Measurements from ENCODE around the gene PRXL2B.

The PRXL2B gene

GRCh38 chr1:2556678-2557481, 29.7 kb upstream of the PRXL2B start:
- peak overlapping the region; percentile 35 for H3K4me3 ChIP-seq (ENCODE audit: low read depth, low read length)
- in situ Hi-C loops (cut with HindIII; ENCODE audit: low sequenced_read_pairs) = no loop called here
- TF ChIP-seq CTCF (IDR thresholded peaks at IDR 0.05; ENCODE audit: low read depth, low read length, missing control alignments) = no peak
- DNase-seq (ENCODE audit: low read depth) = no peak

- no peak overlapping the region for H3K4me3 ChIP-seq (ENCODE audit: low read depth, low read length)
- in situ Hi-C loops (cut with HindIII; ENCODE audit: low sequenced_read_pairs) = no loop called here
- no peak for TF ChIP-seq CTCF (IDR thresholded peaks at IDR 0.05; ENCODE audit: low read depth, low read length, missing control alignments)
- no peak for DNase-seq (ENCODE audit: low read depth)
These were observed 28.8 kb upstream of the PRXL2B start for GRCh38 chr1:2557482-2558400.

- DNase-seq (ENCODE audit: low read depth) = no peak
- TF ChIP-seq CTCF (IDR thresholded peaks at IDR 0.05; ENCODE audit: low read depth, low read length, missing control alignments) = no peak
- H3K4me3 ChIP-seq (ENCODE audit: low read depth, low read length) = no peak overlapping the region
- in situ Hi-C loops (cut with HindIII; ENCODE audit: low sequenced_read_pairs) = no loop called here
These were observed 28.2 kb upstream of the PRXL2B start for GRCh38 chr1:2558420-2558819.

- no peak for DNase-seq (ENCODE audit: low read depth)
- H3K4me3 ChIP-seq (ENCODE audit: low read depth, low read length) = no peak overlapping the region
- no peak for TF ChIP-seq CTCF (IDR thresholded peaks at IDR 0.05; ENCODE audit: low read depth, low read length, missing control alignments)
- in situ Hi-C loops (cut with HindIII; ENCODE audit: low sequenced_read_pairs) = no loop called here
These were observed 27.7 kb upstream of the PRXL2B start for GRCh38 chr1:2558861-2559260.

GRCh38 chr1:2559509-2560298, 26.9 kb upstream of the PRXL2B start:
- in situ Hi-C loops (cut with HindIII; ENCODE audit: low sequenced_read_pairs) = loop anchor here (10.0 kb wide), 2 partner anchors 135 to 865 kb away; no protein-coding TSS in a partner anchor
- TF ChIP-seq CTCF (IDR thresholded peaks at IDR 0.05; ENCODE audit: low read depth, low read length, missing control alignments) = no peak
- no peak overlapping the region for H3K4me3 ChIP-seq (ENCODE audit: low read depth, low read length)
- DNase-seq (ENCODE audit: low read depth) = no peak

Measured in astrocyte of the cerebellum (primary cell).